HL-60 (cell line): Measurements from ENCODE around the gene FOXA2.

Source experiments
- GABPA ChIP-seq: IDR thresholded peaks from 2 replicates; pipeline ENCODE4 v1.6.1; 2012; ENCODE audit warnings: low read depth
- POLR2AphosphoS5 ChIP-seq: IDR thresholded peaks from 2 replicates; pipeline ENCODE4 v1.6.1; 2012; ENCODE audit warnings: low read depth
- TF ChIP-seq, protein P1 (sequence below): IDR thresholded peaks from one replicate; pipeline ENCODE4 v1.5.1; 2011; ENCODE audit warnings: low read length, control low read depth, inconsistent platforms; ENCODE audit not compliant: insufficient read depth

DNA sequence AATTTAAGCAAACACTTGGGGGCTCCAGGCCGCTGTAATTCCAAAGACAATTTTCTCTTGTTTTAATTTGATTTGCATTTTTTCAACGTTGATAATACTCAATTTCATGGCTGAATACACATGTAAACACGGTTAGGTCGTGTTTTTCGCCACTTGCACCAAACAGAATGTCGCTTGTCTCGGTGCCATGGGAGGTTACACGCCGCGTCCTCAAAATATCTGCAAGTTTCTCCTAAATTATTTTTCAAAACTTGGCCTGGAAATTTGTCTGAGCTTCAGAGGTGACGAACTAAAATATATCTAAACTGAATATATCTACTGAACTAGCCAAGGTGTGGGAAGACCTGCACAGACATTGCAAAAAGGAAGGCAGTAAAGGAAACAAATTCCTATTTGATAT is 15.0 kb downstream of the FOXA2 start:
- TF ChIP-seq, protein P1, sequence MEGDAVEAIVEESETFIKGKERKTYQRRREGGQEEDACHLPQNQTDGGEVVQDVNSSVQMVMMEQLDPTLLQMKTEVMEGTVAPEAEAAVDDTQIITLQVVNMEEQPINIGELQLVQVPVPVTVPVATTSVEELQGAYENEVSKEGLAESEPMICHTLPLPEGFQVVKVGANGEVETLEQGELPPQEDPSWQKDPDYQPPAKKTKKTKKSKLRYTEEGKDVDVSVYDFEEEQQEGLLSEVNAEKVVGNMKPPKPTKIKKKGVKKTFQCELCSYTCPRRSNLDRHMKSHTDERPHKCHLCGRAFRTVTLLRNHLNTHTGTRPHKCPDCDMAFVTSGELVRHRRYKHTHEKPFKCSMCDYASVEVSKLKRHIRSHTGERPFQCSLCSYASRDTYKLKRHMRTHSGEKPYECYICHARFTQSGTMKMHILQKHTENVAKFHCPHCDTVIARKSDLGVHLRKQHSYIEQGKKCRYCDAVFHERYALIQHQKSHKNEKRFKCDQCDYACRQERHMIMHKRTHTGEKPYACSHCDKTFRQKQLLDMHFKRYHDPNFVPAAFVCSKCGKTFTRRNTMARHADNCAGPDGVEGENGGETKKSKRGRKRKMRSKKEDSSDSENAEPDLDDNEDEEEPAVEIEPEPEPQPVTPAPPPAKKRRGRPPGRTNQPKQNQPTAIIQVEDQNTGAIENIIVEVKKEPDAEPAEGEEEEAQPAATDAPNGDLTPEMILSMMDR = no peak
- no peak for TF ChIP-seq POLR2AphosphoS5
- no peak for TF ChIP-seq GABPA
